Inflammatory macrophage (primary cell): ENCODE data around the gene NT5M.

Experiments used
- DNase-seq, 2 donors: peaks; one replicate each; pipeline ENCODE4 v3.0.0-alpha.2; 2020 to 2022

Gene NT5M

GRCh38 chr17:17395885-17396284 is 92.7 kb downstream of the NT5M start:
- DNase-seq, result no peak
